HG03097 (cell line): Measurements from ENCODE around the gene ATF3.
A peak's percentile ranks its signal among the peaks of the same experiment; 100 is the strongest.

Source experiments
- ATAC-seq: cut with Tn5 transposase; IDR thresholded peaks from one replicate; pipeline ENCODE4 v1.9.1; 2021; ENCODE audit not compliant: unreplicated experiment, low FRiP score

ATF3 gene

GRCh38 chr1:212608392-212608958 is at the start of gene ATF3:
TSS of gene ATF3 (plus strand) at chr1:212608761. CDS start at chr1:212615022, 6,261 bp downstream.
- ATAC-seq = peak; percentile 74

- no peak for ATAC-seq
Observed at GRCh38 chr1:212559929-212560328, 48.6 kb upstream of the ATF3 start.

GRCh38 chr1:212560933-212561460 is 47.6 kb upstream of the ATF3 start:
- ATAC-seq = no peak

GRCh38 chr1:212561501-212561931 is 47.0 kb upstream of the ATF3 start:
- no peak for ATAC-seq

GRCh38 chr1:212562771-212563170 is 45.8 kb upstream of the ATF3 start:
- ATAC-seq = no peak

- no peak for ATAC-seq
Observed at GRCh38 chr1:212565079-212565478, 43.5 kb upstream of the ATF3 start.

- no peak for ATAC-seq
Observed at GRCh38 chr1:212565571-212566305, 42.8 kb upstream of the ATF3 start.

- ATAC-seq = peak; percentile 97
Observed at GRCh38 chr1:212566522-212567479, 41.8 kb upstream of the ATF3 start.

GRCh38 chr1:212567638-212568037 is 40.9 kb upstream of the ATF3 start:
- no peak for ATAC-seq

- ATAC-seq = no peak
Observed at GRCh38 chr1:212568978-212569537, 39.5 kb upstream of the ATF3 start.

- no peak for ATAC-seq
Observed at GRCh38 chr1:212574732-212575131, 33.8 kb upstream of the ATF3 start.

GRCh38 chr1:212575333-212575732 is 33.2 kb upstream of the ATF3 start:
- ATAC-seq = no peak

- no peak for ATAC-seq
Observed at GRCh38 chr1:212578041-212578440, 30.5 kb upstream of the ATF3 start.

GRCh38 chr1:212581034-212581433 is 27.5 kb upstream of the ATF3 start:
- no peak for ATAC-seq

- ATAC-seq = no peak
Observed at GRCh38 chr1:212582291-212582690, 26.3 kb upstream of the ATF3 start.

- ATAC-seq = no peak
Observed at GRCh38 chr1:212582808-212583615, 25.5 kb upstream of the ATF3 start.

- ATAC-seq = no peak
Observed at GRCh38 chr1:212583643-212584042, 24.9 kb upstream of the ATF3 start.

GRCh38 chr1:212584092-212584886 is 24.3 kb upstream of the ATF3 start:
- ATAC-seq = no peak

GRCh38 chr1:212585210-212585609 is 23.4 kb upstream of the ATF3 start:
- ATAC-seq = no peak
